ENCODE results near the gene TEX26.

The TEX26 gene

GRCh38 chr13:30905932-30906383 is 26.5 kb upstream of the TEX26 start, which contains the start of gene MEDAG:
Gene MEDAG, plus strand, starts transcription at chr13:30906271. Its CDS starts 245 bp downstream, at chr13:30906516.
- Histone ChIP-seq H2BK120ac (ENCODE audit: low read depth, low read length) (peak within 1 kb of the TSS; percentile 99), H3K4me2 (ENCODE audit: low read length, poor library complexity, severe bottlenecking) (no peak within 1 kb of the TSS), H3K36me3 (ENCODE audit: control insufficient read depth in 1 of 2, insufficient read depth in 2 of 2, low read depth in 1 of 2, low read length in 2 of 2) (peaks cover 12 to 15% of the 10 kb centered on the region in 2 experiments), H4K8ac (ENCODE audit: low read length) (peak within 1 kb of the TSS; percentile 99), H3K9ac (ENCODE audit: low read length) (peak within 1 kb of the TSS; percentile 92), H2BK5ac (ENCODE audit: low read depth, low read length, poor library complexity, severe bottlenecking) (no peak within 1 kb of the TSS), H3K18ac (ENCODE audit: low read depth in 1 of 2, low read length in 2 of 2) (peak within 1 kb of the TSS; percentile 100), H2BK15ac (ENCODE audit: low read depth, poor library complexity, severe bottlenecking) (peak within 1 kb of the TSS; percentile 99), H3K4ac (ENCODE audit: low read depth in 1 of 2, low read length in 2 of 2) (peak within 1 kb of the TSS; percentile 99), H4K91ac (ENCODE audit: low read length) (peak within 1 kb of the TSS; percentile 100), H2BK12ac (ENCODE audit: low read length in 2 of 2) (peak within 1 kb of the TSS; percentile 96 to 100), H2AFZ (ENCODE audit: low read depth, low read length) (peak within 1 kb of the TSS; percentile 47), H3K14ac (ENCODE audit: low read length in 2 of 2) (peak within 1 kb of the TSS in 1 of 2 experiments; percentile 91), H3K27me3 (ENCODE audit: control insufficient read depth in 1 of 2, insufficient read depth in 1 of 2, low read length in 2 of 2) (no peaks in the 10 kb centered on the region), H3K4me1 (ENCODE audit: control insufficient read depth, insufficient read depth, low read depth, low read length) (peaks cover 21% of the 10 kb centered on the region), H3K23ac (ENCODE audit: low read length in 2 of 2) (peak within 1 kb of the TSS in 1 of 2 experiments; percentile 95), H3K27ac (ENCODE audit: low read length, poor library complexity, severe bottlenecking) (no peak within 1 kb of the TSS), H3K4me3 (ENCODE audit: insufficient read depth in 1 of 2, low read depth in 1 of 2, low read length in 2 of 2) (peak within 1 kb of the TSS in 1 of 2 experiments; percentile 94), H2AK5ac (ENCODE audit: low read length, severe bottlenecking) (peak within 1 kb of the TSS; percentile 44), H3K9me3 (ENCODE audit: control insufficient read depth, low read length) (no peaks in the 10 kb centered on the region), H3K79me1 (replicated peaks; ENCODE audit: low read length, poor library complexity, severe bottlenecking) (no peaks in the 10 kb centered on the region)
- peak; percentile 52 for DNase-seq
- WGBS: 48% methylated on average over 24 of the region's 35 CpGs

- Histone ChIP-seq H2BK12ac (ENCODE audit: low read length in 2 of 2) (peak overlapping the region; percentile 96 to 100), H4K8ac (ENCODE audit: low read length) (peak overlapping the region; percentile 99), H2BK120ac (ENCODE audit: low read depth, low read length) (peak overlapping the region; percentile 99), H3K4me1 (ENCODE audit: control insufficient read depth, insufficient read depth, low read depth, low read length) (peaks cover 21% of the 10 kb centered on the region), H3K4me2 (ENCODE audit: low read length, poor library complexity, severe bottlenecking) (no peak overlapping the region), H4K91ac (ENCODE audit: low read length) (peak overlapping the region; percentile 100), H3K9ac (ENCODE audit: low read length) (peak overlapping the region; percentile 92), H3K14ac (ENCODE audit: low read length in 2 of 2) (peak overlapping the region in 1 of 2 experiments; percentile 91), H2BK5ac (ENCODE audit: low read depth, low read length, poor library complexity, severe bottlenecking) (no peak overlapping the region), H3K4ac (ENCODE audit: low read depth in 1 of 2, low read length in 2 of 2) (peak overlapping the region; percentile 99), H2AFZ (ENCODE audit: low read depth, low read length) (peak overlapping the region; percentile 47), H2AK5ac (ENCODE audit: low read length, severe bottlenecking) (no peak overlapping the region), H3K27me3 (ENCODE audit: control insufficient read depth in 1 of 2, insufficient read depth in 1 of 2, low read length in 2 of 2) (no peaks in the 10 kb centered on the region), H3K79me1 (replicated peaks; ENCODE audit: low read length, poor library complexity, severe bottlenecking) (no peaks in the 10 kb centered on the region), H3K9me3 (ENCODE audit: control insufficient read depth, low read length) (no peaks in the 10 kb centered on the region), H2BK15ac (ENCODE audit: low read depth, poor library complexity, severe bottlenecking) (peak overlapping the region; percentile 99), H3K23ac (ENCODE audit: low read length in 2 of 2) (peak overlapping the region in 1 of 2 experiments; percentile 95), H3K18ac (ENCODE audit: low read depth in 1 of 2, low read length in 2 of 2) (peak overlapping the region; percentile 100), H3K36me3 (ENCODE audit: control insufficient read depth in 1 of 2, insufficient read depth in 2 of 2, low read depth in 1 of 2, low read length in 2 of 2) (peaks cover 12 to 21% of the 10 kb centered on the region in 2 experiments), H3K27ac (ENCODE audit: low read length, poor library complexity, severe bottlenecking) (no peak overlapping the region), H3K4me3 (ENCODE audit: insufficient read depth in 1 of 2, low read depth in 1 of 2, low read length in 2 of 2) (peak overlapping the region in 1 of 2 experiments; percentile 94)
- no peak for DNase-seq
- WGBS: 50% methylated on average over 51 of the region's 60 CpGs
Observed at GRCh38 chr13:30906411-30907051, 25.9 kb upstream of the TEX26 start.

- Histone ChIP-seq H3K4me3 (ENCODE audit: insufficient read depth in 1 of 2, low read depth in 1 of 2, low read length in 2 of 2) (peak overlapping the region in 1 of 2 experiments; percentile 94), H2BK12ac (ENCODE audit: low read length in 2 of 2) (peak overlapping the region; percentile 96 to 100), H2BK120ac (ENCODE audit: low read depth, low read length) (peak overlapping the region; percentile 99), H4K91ac (ENCODE audit: low read length) (peak overlapping the region; percentile 100), H3K18ac (ENCODE audit: low read depth in 1 of 2, low read length in 2 of 2) (peak overlapping the region; percentile 100), H3K4me2 (ENCODE audit: low read length, poor library complexity, severe bottlenecking) (no peak overlapping the region), H3K27me3 (ENCODE audit: control insufficient read depth in 1 of 2, insufficient read depth in 1 of 2, low read length in 2 of 2) (no peaks in the 10 kb centered on the region), H3K27ac (ENCODE audit: low read length, poor library complexity, severe bottlenecking) (peak overlapping the region; percentile 28), H4K8ac (ENCODE audit: low read length) (peak overlapping the region; percentile 99), H3K9ac (ENCODE audit: low read length) (peak overlapping the region; percentile 92), H3K23ac (ENCODE audit: low read length in 2 of 2) (no peak overlapping the region), H2AFZ (ENCODE audit: low read depth, low read length) (no peak overlapping the region), H3K4me1 (ENCODE audit: control insufficient read depth, insufficient read depth, low read depth, low read length) (peaks cover 21% of the 10 kb centered on the region), H3K9me3 (ENCODE audit: control insufficient read depth, low read length) (no peaks in the 10 kb centered on the region), H3K14ac (ENCODE audit: low read length in 2 of 2) (peak overlapping the region in 1 of 2 experiments; percentile 91), H3K79me1 (replicated peaks; ENCODE audit: low read length, poor library complexity, severe bottlenecking) (no peaks in the 10 kb centered on the region), H3K36me3 (ENCODE audit: control insufficient read depth in 1 of 2, insufficient read depth in 2 of 2, low read depth in 1 of 2, low read length in 2 of 2) (peaks cover 12 to 29% of the 10 kb centered on the region in 2 experiments), H2BK5ac (ENCODE audit: low read depth, low read length, poor library complexity, severe bottlenecking) (no peak overlapping the region), H2BK15ac (ENCODE audit: low read depth, poor library complexity, severe bottlenecking) (no peak overlapping the region), H2AK5ac (ENCODE audit: low read length, severe bottlenecking) (peak overlapping the region; percentile 3), H3K4ac (ENCODE audit: low read depth in 1 of 2, low read length in 2 of 2) (peak overlapping the region; percentile 99)
- peak; percentile 95 for DNase-seq
- 25% methylated on average over 10 of the region's 10 CpGs for WGBS
Observed at GRCh38 chr13:30907121-30907861, 25.2 kb upstream of the TEX26 start.
